ENCODE data around the gene KIF18B. TPM values are rescaled to one million over a fixed set of nuclear protein-coding genes. Genes with fewer than 3 reads are reported as not detected.

Gene KIF18B
- total and polyA plus RNA-seq, 10 of the 15 experiments (the other 5 are each of a cell fraction or from before 2014, with no cell fraction given) = 2.8 to 46.2 (median 20.5) TPM

- Histone ChIP-seq H3K4me1 (ENCODE audit: control insufficient read depth, insufficient read depth, low read length) (no peaks in the 10 kb centered on the region), H3K4me2 (ENCODE audit: control insufficient read depth, insufficient read depth) (no peak overlapping the region), H2AFZ (ENCODE audit: control insufficient read depth, low read depth, low read length) (no peak overlapping the region), H4K20me1 (ENCODE audit: control insufficient read depth, insufficient read depth) (no peaks in the 10 kb centered on the region), H3K9ac (ENCODE audit: control insufficient read depth, insufficient read depth, low read length) (no peak overlapping the region), H3K9me3 (replicated peaks; ENCODE audit: control insufficient read depth, insufficient read depth, low read length) (no peaks in the 10 kb centered on the region), H3K79me2 (ENCODE audit: control insufficient read depth, insufficient read depth, low read length) (no peaks in the 10 kb centered on the region), H3K36me3 (ENCODE audit: control insufficient read depth in 2 of 2, insufficient read depth in 2 of 2, low read length in 1 of 2) (no peaks in the 10 kb centered on the region), H3K4me3 (no peak overlapping the region), H3K27me3 (replicated peaks in 1 of 2; ENCODE audit: control insufficient read depth in 2 of 2, insufficient read depth in 2 of 2, low read length in 1 of 2) (peaks cover 5% of the 10 kb centered on the region in 2 experiments; a peak in 3 of 4 replicates), H3K27ac (ENCODE audit: control insufficient read depth, insufficient read depth) (no peak overlapping the region)
- BruUV-seq (replicated peaks) = no TSS peak
- in situ Hi-C loops (cut with MboI) = no loop called here
- no peak for FAIRE-seq
- no peak for ATAC-seq
- ChIA-PET POLR2A (no interaction called here), RAD21 (ENCODE audit: unreplicated experiment) (no interaction called here), SMC1A (ENCODE audit: uncharacterized antibody, unreplicated experiment) (no interaction called here), CTCF (interaction anchor here (0.6 to 1.9 kb wide), 4 partner anchors 15 to 220 kb away, joined by 3 to 6 read pairs (median 4); no protein-coding TSS in a partner anchor)
- TF ChIP-seq HDGF (IDR thresholded peaks at IDR 0.05) = no peak
- no peak for TF ChIP-seq NFYB (IDR thresholded peaks at IDR 0.05; ENCODE audit: insufficient read depth, low read depth, low read length)
- no peak for TF ChIP-seq IKZF1 (conservative IDR thresholded peaks at IDR 0.05)
- TF ChIP-seq RB1 (IDR thresholded peaks at IDR 0.05; ENCODE audit: borderline replicate concordance) = no peak
- TF ChIP-seq TAF1 (IDR thresholded peaks at IDR 0.05; ENCODE audit: borderline replicate concordance, low read depth, low read length) = no peak
- no peak for TF ChIP-seq NBN (IDR thresholded peaks at IDR 0.05)
- no peak for DNase-seq (ENCODE audit: low read depth, low spot score)
- WGBS (ENCODE audit: insufficient coverage, insufficient replicate concordance, low lambda C conversion rate, missing lambda C conversion rate) = 38% methylated on average over 7 of the region's 7 CpGs
- intact Hi-C loops (cut with micrococcal nuclease; ENCODE audit: unreplicated experiment) = no loop called here
These were observed 30.4 kb upstream of the KIF18B start for GRCh38 chr17:44977814-44978550.

GRCh38 chr17:44977065-44977464, 29.5 kb upstream of the KIF18B start:
- CTCF ChIA-PET = interaction anchor here (0.5 to 1.9 kb wide), 6 partner anchors 16 to 498 kb away, joined by 3 to 6 read pairs (median 4); no protein-coding TSS in a partner anchor
- no peaks in the 10 kb centered on the region for H4K20me1 ChIP-seq (ENCODE audit: control insufficient read depth, insufficient read depth)
- H3K79me2 ChIP-seq (ENCODE audit: control insufficient read depth, insufficient read depth, low read length) = no peaks in the 10 kb centered on the region
- SMC1A ChIA-PET (ENCODE audit: uncharacterized antibody, unreplicated experiment) = no interaction called here
- DNase-seq (ENCODE audit: low read depth, low spot score) (no peak), FAIRE-seq (no peak), ATAC-seq (peak; percentile 61)
- H3K4me2 ChIP-seq (ENCODE audit: control insufficient read depth, insufficient read depth) = no peak overlapping the region
- H3K36me3 ChIP-seq (ENCODE audit: control insufficient read depth in 2 of 2, insufficient read depth in 2 of 2, low read length in 1 of 2) = no peaks in the 10 kb centered on the region
- WGBS (ENCODE audit: insufficient coverage, insufficient replicate concordance, low lambda C conversion rate, missing lambda C conversion rate) = 4% methylated on average over 3 of the region's 3 CpGs
- H3K27ac ChIP-seq (ENCODE audit: control insufficient read depth, insufficient read depth) = no peak overlapping the region
- H3K4me1 ChIP-seq (ENCODE audit: control insufficient read depth, insufficient read depth, low read length) = no peaks in the 10 kb centered on the region
- no peak overlapping the region for H3K4me3 ChIP-seq
- TF ChIP-seq E2F8 (IDR thresholded peaks at IDR 0.05; ENCODE audit: low read depth, partially characterized antibody) = no peak
- peak in 1 of 3 experiments; percentile 5; a peak in 1 of 6 replicates for TF ChIP-seq CTCF (IDR thresholded peaks at IDR 0.05 in 2 of 3, conservative IDR thresholded peaks at IDR 0.05 in 1 of 3; ENCODE audit: control insufficient read depth in 2 of 3, extremely low read depth in 1 of 3, insufficient read depth in 1 of 3, low read depth in 3 of 3, low read length in 3 of 3)
- RAD21 ChIA-PET (ENCODE audit: unreplicated experiment) = no interaction called here
- intact Hi-C loops (cut with micrococcal nuclease; ENCODE audit: unreplicated experiment) = no loop called here
- no peak overlapping the region for H3K9ac ChIP-seq (ENCODE audit: control insufficient read depth, insufficient read depth, low read length)
- H2AFZ ChIP-seq (ENCODE audit: control insufficient read depth, low read depth, low read length) = no peak overlapping the region
- BruUV-seq (replicated peaks) = no TSS peak
- no peaks in the 10 kb centered on the region for H3K9me3 ChIP-seq (replicated peaks; ENCODE audit: control insufficient read depth, insufficient read depth, low read length)
- H3K27me3 ChIP-seq (replicated peaks in 1 of 2; ENCODE audit: control insufficient read depth in 2 of 2, insufficient read depth in 2 of 2, low read length in 1 of 2) = peaks cover 5 to 6% of the 10 kb centered on the region in 2 experiments; a peak in 3 of 4 replicates
- in situ Hi-C loops (cut with MboI) = no loop called here
- POLR2A ChIA-PET = interaction anchor here (0.9 kb wide), 1 partner anchor 71 kb away, joined by 4 read pairs; no protein-coding TSS in a partner anchor

Measured in GM12878 (cell line).